T follicular helper cell (primary cell): ENCODE data around the gene TAS2R1.

Experiments
- DNase-seq: peaks from one replicate; pipeline ENCODE4 v3.0.0-alpha.2; 2020; ENCODE audit warnings: low read depth

Gene TAS2R1

DNA sequence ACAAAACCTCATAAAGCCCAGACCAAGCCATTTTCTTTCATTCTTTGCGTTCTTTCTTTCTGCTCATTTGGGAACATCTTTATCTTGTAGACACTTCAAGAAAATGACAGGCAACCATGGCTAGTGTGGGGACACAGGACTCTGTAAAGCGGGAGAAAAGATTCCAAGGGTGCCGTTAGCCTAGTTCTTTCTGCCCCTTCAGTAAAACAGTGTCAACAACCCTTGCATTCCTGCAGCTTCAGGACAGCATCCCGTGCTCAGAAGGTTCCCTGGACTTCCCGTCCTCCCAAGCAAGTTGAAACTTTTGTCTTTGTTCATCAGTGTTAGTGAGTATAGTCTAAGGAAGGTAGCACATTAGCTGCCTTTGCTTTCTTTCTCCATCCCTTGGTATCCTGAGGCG, 41.9 kb downstream of the TAS2R1 start:
- no peak for DNase-seq

DNA sequence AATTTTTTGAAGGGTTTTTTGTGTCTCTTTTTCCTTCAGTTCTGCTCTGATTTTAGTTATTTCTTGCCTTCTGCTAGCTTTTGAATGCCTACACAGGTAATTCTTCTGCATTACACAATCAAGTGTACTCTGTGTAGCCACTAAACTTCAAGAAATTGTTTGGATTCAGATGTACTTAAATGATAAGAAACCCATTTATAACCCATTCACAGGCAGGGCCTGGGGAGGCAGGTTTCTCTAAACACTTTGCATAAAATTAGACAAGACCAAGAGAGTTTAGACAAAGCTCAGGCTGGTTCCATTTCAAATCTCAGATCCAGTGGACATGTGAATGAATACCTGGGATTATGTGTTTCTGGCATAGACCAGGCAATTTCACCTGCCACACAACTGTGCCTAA, 43.0 kb downstream of the TAS2R1 start:
- no peak for DNase-seq

DNA sequence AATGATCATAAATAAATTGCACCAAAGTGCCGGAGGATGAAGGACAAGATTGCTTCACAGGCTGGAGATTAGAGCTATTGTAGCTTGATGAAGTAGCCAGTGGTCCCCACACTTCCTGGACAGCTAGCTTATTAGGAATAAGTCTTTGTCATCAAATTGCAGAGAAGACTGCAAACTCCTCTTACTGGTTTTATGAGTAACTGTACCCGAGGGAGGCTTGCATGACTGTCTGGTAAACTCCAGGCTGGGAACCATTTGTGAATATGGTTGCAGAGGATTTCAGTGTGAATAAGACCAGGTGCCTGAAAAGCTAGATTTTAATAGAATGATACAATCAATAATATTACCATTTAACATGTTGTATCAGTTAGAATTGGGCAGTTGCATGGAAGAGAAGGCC, 47.7 kb downstream of the TAS2R1 start:
- DNase-seq = no peak
